ENCODE results near the gene FBXO15.

FBXO15 gene

DNA sequence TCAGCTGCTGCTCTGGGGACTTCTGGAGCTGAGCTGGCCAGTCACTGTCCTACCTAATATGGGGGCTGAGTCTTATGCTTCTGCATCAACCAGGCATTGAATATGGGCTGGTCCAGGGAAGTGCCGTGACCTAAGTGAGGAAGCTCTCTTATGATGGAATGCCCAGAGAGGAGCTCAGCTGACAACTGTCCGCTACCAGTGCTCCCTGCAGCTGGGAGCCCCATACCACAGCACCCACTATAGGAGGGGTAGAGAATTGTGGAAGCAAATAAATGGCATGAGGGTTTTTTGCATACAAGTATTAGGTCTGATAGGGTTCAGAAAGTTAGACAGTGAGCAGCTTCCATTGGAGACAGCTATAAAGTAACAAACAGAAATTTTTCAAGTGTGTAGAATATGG is 5.2 kb upstream of the FBXO15 start:
- Histone ChIP-seq H3K79me2 (ENCODE audit: control insufficient read depth, insufficient read depth, low read length) (peaks cover 27% of the 10 kb centered on the region), H3K9ac (ENCODE audit: low read length) (no peak overlapping the region), H3K56ac (ENCODE audit: low read length) (no peak overlapping the region), H3K4ac (ENCODE audit: low read depth, low read length) (no peak overlapping the region), H3K4me3 (ENCODE audit: low read length) (no peak overlapping the region), H3K4me2 (ENCODE audit: low read length) (no peak overlapping the region), H3K27me3 (ENCODE audit: insufficient read depth, low read length, poor library complexity) (no peaks in the 10 kb centered on the region), H3K18ac (ENCODE audit: low read length) (no peak overlapping the region), H4K8ac (ENCODE audit: low read depth, low read length) (no peak overlapping the region), H2AK5ac (ENCODE audit: low read length) (no peak overlapping the region), H3K36me3 (ENCODE audit: control insufficient read depth, insufficient read depth, low read length) (peaks cover 6% of the 10 kb centered on the region), H4K5ac (ENCODE audit: low read length) (no peak overlapping the region), H3K23ac (ENCODE audit: low read length) (no peak overlapping the region), H3K79me1 (ENCODE audit: low read length) (peaks cover 14% of the 10 kb centered on the region), H3K4me1 (ENCODE audit: control insufficient read depth, low read depth, low read length) (peaks cover 4% of the 10 kb centered on the region), H2BK5ac (ENCODE audit: low read length) (no peak overlapping the region), H2BK15ac (replicated peaks; ENCODE audit: low read depth) (no peak overlapping the region), H2BK120ac (ENCODE audit: low read depth, low read length) (no peak overlapping the region), H3K27ac (ENCODE audit: low read depth, low read length) (no peak overlapping the region)
- no CpG with 5 or more reads among the region's 2 CpGs for WGBS (ENCODE audit: extremely low coverage, insufficient coverage, low lambda C conversion rate)
- peak; percentile 10 for DNase-seq

DNA sequence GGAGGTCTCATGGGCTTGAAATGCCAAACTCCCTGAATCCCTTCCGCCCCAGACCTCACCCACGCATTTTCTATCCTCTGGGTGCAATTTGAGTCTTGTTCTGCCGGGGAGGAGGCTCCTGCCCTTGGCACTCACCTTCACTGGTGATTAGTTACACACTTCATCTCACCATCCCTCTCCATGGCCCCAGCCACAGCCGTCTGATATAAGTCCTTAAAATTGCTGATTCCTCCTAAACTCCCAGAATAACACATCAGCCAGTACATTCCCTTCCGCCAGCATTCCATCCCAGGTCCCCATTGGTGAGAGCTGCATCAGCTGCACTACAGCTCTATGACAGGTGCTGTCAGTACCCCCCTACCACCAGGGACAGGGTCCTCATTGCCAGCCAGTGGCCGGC is 4.6 kb upstream of the FBXO15 start:
- H2AK5ac ChIP-seq (ENCODE audit: low read length) = no peak overlapping the region
- H3K27me3 ChIP-seq (ENCODE audit: insufficient read depth, low read length, poor library complexity) = no peaks in the 10 kb centered on the region
- peaks cover 4% of the 10 kb centered on the region for H3K4me1 ChIP-seq (ENCODE audit: control insufficient read depth, low read depth, low read length)
- no CpG with 5 or more reads among the region's 6 CpGs for WGBS (ENCODE audit: extremely low coverage, insufficient coverage, low lambda C conversion rate)
- H4K5ac ChIP-seq (ENCODE audit: low read length) = no peak overlapping the region
- no peak overlapping the region for H3K9ac ChIP-seq (ENCODE audit: low read length)
- no peak overlapping the region for H2BK5ac ChIP-seq (ENCODE audit: low read length)
- H3K23ac ChIP-seq (ENCODE audit: low read length) = no peak overlapping the region
- H3K36me3 ChIP-seq (ENCODE audit: control insufficient read depth, insufficient read depth, low read length) = peaks cover 6% of the 10 kb centered on the region
- H3K27ac ChIP-seq (ENCODE audit: low read depth, low read length) = no peak overlapping the region
- H3K56ac ChIP-seq (ENCODE audit: low read length) = no peak overlapping the region
- H3K4me3 ChIP-seq (ENCODE audit: low read length) = no peak overlapping the region
- no peak overlapping the region for H2BK15ac ChIP-seq (replicated peaks; ENCODE audit: low read depth)
- no peak overlapping the region for H4K8ac ChIP-seq (ENCODE audit: low read depth, low read length)
- no peak overlapping the region for H3K4ac ChIP-seq (ENCODE audit: low read depth, low read length)
- peaks cover 27% of the 10 kb centered on the region for H3K79me2 ChIP-seq (ENCODE audit: control insufficient read depth, insufficient read depth, low read length)
- peaks cover 14% of the 10 kb centered on the region for H3K79me1 ChIP-seq (ENCODE audit: low read length)
- H2BK120ac ChIP-seq (ENCODE audit: low read depth, low read length) = no peak overlapping the region
- no peak overlapping the region for H3K18ac ChIP-seq (ENCODE audit: low read length)
- H3K4me2 ChIP-seq (ENCODE audit: low read length) = no peak overlapping the region
- DNase-seq = no peak

DNA sequence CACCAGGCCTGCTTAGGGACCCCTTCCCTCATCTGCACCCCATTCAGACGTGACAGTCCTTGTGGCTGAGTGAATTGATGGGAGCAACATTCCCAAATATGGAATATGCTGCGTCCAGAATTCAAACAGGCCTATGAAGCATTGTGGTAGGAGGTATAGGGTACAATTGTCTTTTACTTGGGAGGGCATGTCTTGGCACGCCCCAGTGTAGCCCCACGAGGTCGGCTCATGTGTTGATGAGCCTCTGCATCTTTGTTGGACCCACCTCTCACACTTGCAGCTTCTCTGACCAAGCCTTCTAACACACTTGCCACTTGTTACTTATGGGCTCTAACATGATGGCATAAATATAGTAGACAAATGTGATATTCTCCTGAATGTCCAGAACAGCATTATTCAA is 2.2 kb upstream of the FBXO15 start:
- WGBS (ENCODE audit: extremely low coverage, insufficient coverage, low lambda C conversion rate) = no CpG with 5 or more reads among the region's 5 CpGs
- no peak overlapping the region for H3K4ac ChIP-seq (ENCODE audit: low read depth, low read length)
- no peak for DNase-seq

DNA sequence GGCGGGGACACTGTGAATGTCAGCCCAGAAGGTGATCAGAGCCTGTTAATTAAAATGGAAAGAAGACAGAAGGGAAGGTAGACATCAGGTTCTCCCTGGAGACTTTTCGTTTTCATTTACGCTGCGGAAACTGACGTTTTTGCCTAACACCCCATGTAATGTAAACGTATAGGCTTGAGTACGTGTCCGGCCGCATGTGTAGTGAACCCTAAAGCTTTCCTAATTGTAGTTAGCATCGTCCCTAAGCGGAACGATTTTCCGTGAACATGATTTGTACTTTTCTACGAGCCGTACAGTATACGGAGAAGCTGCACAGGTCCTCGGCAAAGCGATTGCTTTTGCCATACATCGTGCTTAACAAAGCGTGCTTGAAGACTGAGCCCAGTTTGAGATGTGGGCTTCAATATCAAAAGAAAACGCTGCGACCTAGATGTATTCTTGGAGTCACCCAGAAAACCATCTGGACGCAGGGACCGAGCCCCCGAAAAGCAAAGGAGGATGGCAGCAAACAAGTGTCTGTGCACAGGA is 973 bp upstream of the FBXO15 start:
- H3K79me2 ChIP-seq (ENCODE audit: control insufficient read depth, insufficient read depth, low read length) = peaks cover 27% of the 10 kb centered on the region
- no peak overlapping the region for H2BK15ac ChIP-seq (replicated peaks; ENCODE audit: low read depth)
- H3K4me2 ChIP-seq (ENCODE audit: low read length) = peak overlapping the region; percentile 37
- H2BK5ac ChIP-seq (ENCODE audit: low read length) = no peak overlapping the region
- H3K9ac ChIP-seq (ENCODE audit: low read length) = peak overlapping the region; percentile 85
- no peak overlapping the region for H4K8ac ChIP-seq (ENCODE audit: low read depth, low read length)
- no peak overlapping the region for H2AK5ac ChIP-seq (ENCODE audit: low read length)
- no CpG with 5 or more reads among the region's 25 CpGs for WGBS (ENCODE audit: extremely low coverage, insufficient coverage, low lambda C conversion rate)
- peaks cover 7% of the 10 kb centered on the region for H3K4me1 ChIP-seq (ENCODE audit: control insufficient read depth, low read depth, low read length)
- H3K36me3 ChIP-seq (ENCODE audit: control insufficient read depth, insufficient read depth, low read length) = no peaks in the 10 kb centered on the region
- H3K27me3 ChIP-seq (ENCODE audit: insufficient read depth, low read length, poor library complexity) = no peaks in the 10 kb centered on the region
- H3K27ac ChIP-seq (ENCODE audit: low read depth, low read length) = no peak overlapping the region
- no peak overlapping the region for H3K23ac ChIP-seq (ENCODE audit: low read length)
- no peak overlapping the region for H2BK120ac ChIP-seq (ENCODE audit: low read depth, low read length)
- no peak for DNase-seq
- no peak overlapping the region for H3K18ac ChIP-seq (ENCODE audit: low read length)
- peak overlapping the region; percentile 100 for H3K4me3 ChIP-seq (ENCODE audit: low read length)
- peak overlapping the region; percentile 84 for H3K56ac ChIP-seq (ENCODE audit: low read length)
- H3K4ac ChIP-seq (ENCODE audit: low read depth, low read length) = no peak overlapping the region
- H3K79me1 ChIP-seq (ENCODE audit: low read length) = peaks cover 14% of the 10 kb centered on the region
- H4K5ac ChIP-seq (ENCODE audit: low read length) = no peak overlapping the region

More for the DNA sequence above, 2.2 kb upstream of the FBXO15 start:
- Histone ChIP-seq H3K79me1 (ENCODE audit: low read length) (peaks cover 14% of the 10 kb centered on the region), H2BK120ac (ENCODE audit: low read depth, low read length) (no peak overlapping the region), H4K5ac (ENCODE audit: low read length) (no peak overlapping the region), H3K4me2 (ENCODE audit: low read length) (no peak overlapping the region), H2AK5ac (ENCODE audit: low read length) (no peak overlapping the region), H3K18ac (ENCODE audit: low read length) (no peak overlapping the region), H3K4me1 (ENCODE audit: control insufficient read depth, low read depth, low read length) (peaks cover 7% of the 10 kb centered on the region), H2BK15ac (replicated peaks; ENCODE audit: low read depth) (no peak overlapping the region), H3K9ac (ENCODE audit: low read length) (peak overlapping the region; percentile 48), H4K8ac (ENCODE audit: low read depth, low read length) (no peak overlapping the region), H3K36me3 (ENCODE audit: control insufficient read depth, insufficient read depth, low read length) (no peaks in the 10 kb centered on the region), H3K23ac (ENCODE audit: low read length) (no peak overlapping the region), H3K27ac (ENCODE audit: low read depth, low read length) (no peak overlapping the region), H2BK5ac (ENCODE audit: low read length) (no peak overlapping the region), H3K56ac (ENCODE audit: low read length) (no peak overlapping the region), H3K27me3 (ENCODE audit: insufficient read depth, low read length, poor library complexity) (no peaks in the 10 kb centered on the region), H3K79me2 (ENCODE audit: control insufficient read depth, insufficient read depth, low read length) (peaks cover 27% of the 10 kb centered on the region), H3K4me3 (ENCODE audit: low read length) (no peak overlapping the region)

DNA sequence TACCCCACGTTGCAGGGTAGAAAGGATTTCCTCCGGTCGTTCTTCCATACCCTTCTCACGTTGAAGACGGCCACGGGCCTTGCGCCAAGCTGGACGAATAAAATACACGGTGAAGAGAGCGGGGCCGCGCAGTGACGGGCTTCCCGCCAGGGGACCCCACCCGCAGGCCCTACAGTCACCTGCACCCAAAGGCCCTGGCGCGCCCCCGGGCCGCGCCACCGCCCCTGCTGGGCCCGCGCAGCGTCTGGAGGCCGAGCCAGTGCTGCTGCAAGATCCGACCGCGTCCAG is 199 bp downstream of the FBXO15 start:
- Histone ChIP-seq H3K79me1 (ENCODE audit: low read length) (peaks cover 10% of the 10 kb centered on the region), H2AK5ac (ENCODE audit: low read length) (no peak overlapping the region), H4K5ac (ENCODE audit: low read length) (no peak overlapping the region), H3K4me3 (ENCODE audit: low read length) (peak overlapping the region; percentile 22), H3K23ac (ENCODE audit: low read length) (no peak overlapping the region), H3K4ac (ENCODE audit: low read depth, low read length) (no peak overlapping the region), H2BK5ac (ENCODE audit: low read length) (no peak overlapping the region), H2BK15ac (replicated peaks; ENCODE audit: low read depth) (no peak overlapping the region), H3K79me2 (ENCODE audit: control insufficient read depth, insufficient read depth, low read length) (peaks cover 27% of the 10 kb centered on the region), H3K4me2 (ENCODE audit: low read length) (peak overlapping the region; percentile 65), H2BK120ac (ENCODE audit: low read depth, low read length) (no peak overlapping the region), H3K36me3 (ENCODE audit: control insufficient read depth, insufficient read depth, low read length) (no peaks in the 10 kb centered on the region), H3K27ac (ENCODE audit: low read depth, low read length) (no peak overlapping the region), H3K4me1 (ENCODE audit: control insufficient read depth, low read depth, low read length) (peaks cover 7% of the 10 kb centered on the region), H3K56ac (ENCODE audit: low read length) (peak overlapping the region; percentile 72), H3K18ac (ENCODE audit: low read length) (peak overlapping the region; percentile 46), H4K8ac (ENCODE audit: low read depth, low read length) (no peak overlapping the region), H3K27me3 (ENCODE audit: insufficient read depth, low read length, poor library complexity) (no peaks in the 10 kb centered on the region), H3K9ac (ENCODE audit: low read length) (peak overlapping the region; percentile 41)
- no CpG with 5 or more reads among the region's 28 CpGs for WGBS (ENCODE audit: extremely low coverage, insufficient coverage, low lambda C conversion rate)
- no peak for DNase-seq

DNA sequence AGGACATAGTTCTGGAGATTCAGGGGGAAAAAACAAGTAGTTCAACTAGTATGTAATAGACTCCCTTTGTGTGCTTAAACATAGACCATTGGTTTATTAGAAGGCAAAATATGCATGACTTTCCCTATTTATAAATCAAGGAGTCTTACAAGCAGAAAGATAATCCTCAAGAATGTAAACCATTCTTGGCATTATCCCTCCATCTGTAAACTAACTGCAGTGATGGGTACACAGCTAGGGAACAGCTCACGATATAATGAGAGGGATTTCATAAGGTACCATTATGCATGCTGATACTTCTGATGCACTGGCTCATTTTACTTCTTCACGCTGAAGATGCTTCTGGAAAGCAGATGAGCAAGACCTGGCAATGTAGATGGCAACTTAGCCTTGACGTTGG is 878 bp downstream of the FBXO15 start:
- Histone ChIP-seq H3K23ac (ENCODE audit: low read length) (no peak overlapping the region), H2BK15ac (replicated peaks; ENCODE audit: low read depth) (no peak overlapping the region), H3K79me1 (ENCODE audit: low read length) (peaks cover 8% of the 10 kb centered on the region), H2BK5ac (ENCODE audit: low read length) (no peak overlapping the region), H4K8ac (ENCODE audit: low read depth, low read length) (no peak overlapping the region), H3K79me2 (ENCODE audit: control insufficient read depth, insufficient read depth, low read length) (peaks cover 27% of the 10 kb centered on the region), H3K4me1 (ENCODE audit: control insufficient read depth, low read depth, low read length) (peaks cover 7% of the 10 kb centered on the region), H3K4ac (ENCODE audit: low read depth, low read length) (no peak overlapping the region), H2AK5ac (ENCODE audit: low read length) (no peak overlapping the region), H3K4me2 (ENCODE audit: low read length) (no peak overlapping the region), H3K9ac (ENCODE audit: low read length) (peak overlapping the region; percentile 41), H2BK120ac (ENCODE audit: low read depth, low read length) (no peak overlapping the region), H3K18ac (ENCODE audit: low read length) (no peak overlapping the region), H3K27me3 (ENCODE audit: insufficient read depth, low read length, poor library complexity) (no peaks in the 10 kb centered on the region), H3K56ac (ENCODE audit: low read length) (peak overlapping the region; percentile 72), H3K27ac (ENCODE audit: low read depth, low read length) (no peak overlapping the region), H3K36me3 (ENCODE audit: control insufficient read depth, insufficient read depth, low read length) (no peaks in the 10 kb centered on the region), H3K4me3 (ENCODE audit: low read length) (no peak overlapping the region), H4K5ac (ENCODE audit: low read length) (no peak overlapping the region)
- WGBS (ENCODE audit: extremely low coverage, insufficient coverage, low lambda C conversion rate) = no CpG with 5 or more reads among the region's 3 CpGs
- no peak for DNase-seq
